DND-41 (cell line): Measurements from ENCODE around the gene YTHDF1.

ENCODE experiments used
- ATAC-seq: fragments of 200-7000 bp; cut with Tn5 transposase; 3 replicates; pipeline ENCODE4 v1.9.1; 2021; ENCODE audit warnings: low read depth; ENCODE audit not compliant: insufficient read depth
- DNase-seq: peaks from one replicate; pipeline ENCODE4 v3.0.0-alpha.2; 2020
- H2AFZ ChIP-seq: 2 replicates; pipeline ENCODE4 v1.6.0; 2012; ENCODE audit warnings: low read depth, low read length
- H3K27ac ChIP-seq: 2 replicates; pipeline ENCODE4 v1.5.1; 2012; ENCODE audit warnings: low read length, inconsistent platforms
- H3K27me3 ChIP-seq: fragments of 200-600 bp; sonication (generic); 2 replicates; pipeline ENCODE4 v1.6.0; 2012; ENCODE audit warnings: low read length, mild to moderate bottlenecking, inconsistent platforms; ENCODE audit not compliant: insufficient read depth, poor library complexity
- H3K36me3 ChIP-seq: 2 replicates; pipeline ENCODE4 v1.5.1; 2012; ENCODE audit warnings: low read length, inconsistent platforms; ENCODE audit not compliant: insufficient read depth
- H3K4me1 ChIP-seq: 2 replicates; pipeline ENCODE4 v1.5.1; 2012; ENCODE audit warnings: mild to moderate bottlenecking, low read length; ENCODE audit not compliant: insufficient read depth
- H3K4me2 ChIP-seq: 2 replicates; pipeline ENCODE4 v1.6.0; 2012; ENCODE audit warnings: mild to moderate bottlenecking, moderate library complexity, low read length, inconsistent platforms; ENCODE audit not compliant: insufficient read depth
- H3K4me3 ChIP-seq, 2 experiments: fragments of 200-600 bp in 1 of 2; shearing (Covaris generic) in 1 of 2; 2 replicates each; pipeline ENCODE4 v1.5.1; 2012 to 2016; ENCODE audit warnings: inconsistent platforms in 2 of 2, low read length in 2 of 2, mild to moderate bottlenecking in 2 of 2, low read depth in 1 of 2, moderate library complexity in 1 of 2
- H3K79me2 ChIP-seq: 2 replicates; pipeline ENCODE4 v1.6.0; 2012; ENCODE audit warnings: low read length, inconsistent platforms; ENCODE audit not compliant: insufficient read depth
- H3K9ac ChIP-seq: 2 replicates; pipeline ENCODE4 v1.6.0; 2012; ENCODE audit warnings: low read depth, mild to moderate bottlenecking, inconsistent platforms, low read length, moderate library complexity
- H3K9me3 ChIP-seq: 2 replicates; pipeline ENCODE4 v1.5.1; 2012; ENCODE audit warnings: low read length, moderate library complexity, mild to moderate bottlenecking, inconsistent platforms; ENCODE audit not compliant: insufficient read depth, severe bottlenecking
- H4K20me1 ChIP-seq: 2 replicates; pipeline ENCODE4 v1.6.0; 2012; ENCODE audit warnings: low read length; ENCODE audit not compliant: insufficient read depth
- CTCF ChIP-seq: IDR thresholded peaks from 2 replicates; pipeline ENCODE4 v1.5.1; 2012; ENCODE audit warnings: borderline replicate concordance, low read length, moderate library complexity, mild to moderate bottlenecking; ENCODE audit not compliant: poor library complexity, severe bottlenecking; ENCODE audit errors: extremely low read depth
- EZH2 ChIP-seq: IDR thresholded peaks from 3 replicates; pipeline ENCODE4 v1.6.1; 2012; ENCODE audit warnings: borderline replicate concordance, low read depth, mild to moderate bottlenecking, moderate library complexity, low read length, inconsistent platforms; ENCODE audit not compliant: severe bottlenecking

The YTHDF1 gene

GRCh38 chr20:63173552-63174191, 42.3 kb downstream of the YTHDF1 start:
- Histone ChIP-seq H3K36me3 (no peaks in the 10 kb centered on the region), H3K9ac (no peak overlapping the region), H3K4me2 (no peak overlapping the region), H3K9me3 (no peaks in the 10 kb centered on the region), H3K27me3 (no peaks in the 10 kb centered on the region), H2AFZ (no peak overlapping the region), H3K4me1 (no peaks in the 10 kb centered on the region), H3K4me3 (no peak overlapping the region), H3K79me2 (no peaks in the 10 kb centered on the region), H4K20me1 (peaks cover 53% of the 10 kb centered on the region), H3K27ac (no peak overlapping the region)
- TF ChIP-seq EZH2 (no peak), CTCF (no peak)
- ATAC-seq, result peak; percentile 53; the same call in 1 of the 3 replicates
- peak; percentile 28 for DNase-seq

DNA sequence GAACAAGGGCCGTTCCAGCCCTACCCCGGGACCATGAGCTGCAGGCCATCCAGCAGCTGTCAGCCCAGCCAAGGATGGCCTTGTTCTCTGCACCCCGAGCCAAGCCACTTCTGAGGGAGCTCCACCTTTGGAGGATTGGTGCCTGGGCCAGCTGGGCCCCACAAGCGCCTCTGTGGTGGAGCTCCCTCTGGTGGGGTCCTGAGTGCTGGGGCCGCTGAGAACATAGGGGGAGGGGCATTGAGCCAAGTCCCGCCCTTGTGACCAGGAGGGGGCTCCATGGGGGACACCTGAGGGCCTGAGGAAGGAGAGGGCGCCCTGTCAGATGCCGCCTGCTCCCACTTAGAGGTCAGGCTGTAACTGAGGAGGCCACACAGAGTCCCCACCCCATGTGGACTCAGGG, 43.2 kb downstream of the YTHDF1 start:
- H3K4me1 ChIP-seq, result no peaks in the 10 kb centered on the region
- no peak overlapping the region for H3K27ac ChIP-seq

GRCh38 chr20:63171991-63172390, 43.9 kb downstream of the YTHDF1 start:
- no peak for ATAC-seq
- Histone ChIP-seq H3K9ac (no peak overlapping the region), H4K20me1 (peaks cover 53% of the 10 kb centered on the region), H3K27me3 (no peaks in the 10 kb centered on the region), H3K9me3 (no peaks in the 10 kb centered on the region), H3K79me2 (no peaks in the 10 kb centered on the region), H3K36me3 (no peaks in the 10 kb centered on the region), H3K4me3 (no peak overlapping the region), H3K27ac (no peak overlapping the region), H3K4me1 (no peaks in the 10 kb centered on the region), H3K4me2 (no peak overlapping the region), H2AFZ (no peak overlapping the region)
- TF ChIP-seq CTCF (no peak), EZH2 (no peak)
- DNase-seq, result no peak

More for the DNA sequence above, 43.2 kb downstream of the YTHDF1 start:
- H3K4me3 ChIP-seq, result no peak overlapping the region
- ATAC-seq, result peak; percentile 70
- H3K36me3 ChIP-seq, result no peaks in the 10 kb centered on the region
- TF ChIP-seq EZH2, result no peak
- peak; percentile 63 for TF ChIP-seq CTCF
- no peaks in the 10 kb centered on the region for H3K79me2 ChIP-seq
- no peak overlapping the region for H3K9ac ChIP-seq
- no peak overlapping the region for H2AFZ ChIP-seq
- no peak overlapping the region for H3K4me2 ChIP-seq
- no peaks in the 10 kb centered on the region for H3K27me3 ChIP-seq
- no peaks in the 10 kb centered on the region for H3K9me3 ChIP-seq
- peaks cover 53% of the 10 kb centered on the region for H4K20me1 ChIP-seq
- peak; percentile 53 for DNase-seq
